DOHH2 (cell line): ENCODE measurements around the gene ZSWIM1.

Experiments
- EZH2phosphoT487 ChIP-seq: fragments of 200-600 bp; sonication (generic); IDR thresholded peaks from 2 replicates; pipeline ENCODE4 v1.6.1; 2017; ENCODE audit warnings: borderline replicate concordance, mild to moderate bottlenecking, antibody characterized with exemption, low read length, moderate library complexity, mixed read lengths
- TF ChIP-seq, protein P1 (sequence below): fragments of 200-600 bp; sonication (generic); IDR thresholded peaks from one replicate; pipeline ENCODE4 v1.5.1; 2014; ENCODE audit warnings: antibody characterized with exemption, mild to moderate bottlenecking, low read depth, low read length; ENCODE audit not compliant: poor library complexity, severe bottlenecking

DNA sequence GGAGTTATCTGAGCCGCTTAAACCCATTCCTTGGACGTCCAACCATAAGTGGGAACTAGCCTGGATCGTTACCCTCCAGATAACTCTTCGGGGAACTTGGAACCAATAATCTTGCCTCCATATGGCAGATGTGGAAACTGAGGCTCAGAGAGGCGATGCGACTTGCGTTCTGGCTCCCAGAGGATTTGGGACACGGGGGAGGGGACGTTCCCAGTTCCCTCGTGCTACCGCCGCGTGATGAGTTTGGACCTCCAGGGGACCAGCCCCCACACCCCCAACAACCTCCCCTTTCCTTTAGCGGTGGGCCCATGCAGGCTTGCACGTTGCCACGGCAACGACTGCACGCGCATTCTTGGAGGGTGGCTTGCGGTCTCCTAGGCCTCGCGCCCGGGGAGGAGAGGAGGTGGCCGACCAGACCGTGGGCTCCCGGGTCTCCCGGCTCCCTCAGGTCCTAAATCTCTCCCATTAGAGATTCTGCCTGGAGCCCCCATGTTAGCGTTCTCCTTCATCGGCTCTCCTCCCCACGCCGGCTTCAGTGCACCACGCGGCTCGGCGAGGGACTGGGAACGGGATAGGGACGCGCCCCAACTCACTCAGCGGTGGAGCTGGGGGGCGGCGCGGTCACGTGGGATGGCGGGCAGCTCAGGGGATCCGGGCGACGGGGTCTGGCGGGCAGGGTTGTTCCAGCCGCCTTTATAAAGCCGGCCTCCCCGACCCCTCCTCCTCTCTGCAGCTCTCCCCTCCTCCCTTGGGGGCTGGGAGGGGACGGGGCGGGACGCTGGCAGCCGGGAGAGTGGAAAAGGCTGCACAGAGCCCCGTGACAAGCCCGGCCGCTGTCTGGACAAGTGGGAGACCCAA lies 30.7 kb downstream of the ZSWIM1 start, which contains the start of gene PLTP:
- TF ChIP-seq, protein P1, sequence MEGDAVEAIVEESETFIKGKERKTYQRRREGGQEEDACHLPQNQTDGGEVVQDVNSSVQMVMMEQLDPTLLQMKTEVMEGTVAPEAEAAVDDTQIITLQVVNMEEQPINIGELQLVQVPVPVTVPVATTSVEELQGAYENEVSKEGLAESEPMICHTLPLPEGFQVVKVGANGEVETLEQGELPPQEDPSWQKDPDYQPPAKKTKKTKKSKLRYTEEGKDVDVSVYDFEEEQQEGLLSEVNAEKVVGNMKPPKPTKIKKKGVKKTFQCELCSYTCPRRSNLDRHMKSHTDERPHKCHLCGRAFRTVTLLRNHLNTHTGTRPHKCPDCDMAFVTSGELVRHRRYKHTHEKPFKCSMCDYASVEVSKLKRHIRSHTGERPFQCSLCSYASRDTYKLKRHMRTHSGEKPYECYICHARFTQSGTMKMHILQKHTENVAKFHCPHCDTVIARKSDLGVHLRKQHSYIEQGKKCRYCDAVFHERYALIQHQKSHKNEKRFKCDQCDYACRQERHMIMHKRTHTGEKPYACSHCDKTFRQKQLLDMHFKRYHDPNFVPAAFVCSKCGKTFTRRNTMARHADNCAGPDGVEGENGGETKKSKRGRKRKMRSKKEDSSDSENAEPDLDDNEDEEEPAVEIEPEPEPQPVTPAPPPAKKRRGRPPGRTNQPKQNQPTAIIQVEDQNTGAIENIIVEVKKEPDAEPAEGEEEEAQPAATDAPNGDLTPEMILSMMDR = no peak
- TF ChIP-seq EZH2phosphoT487 = no peak
